ENCODE data around the gene SPG7. TPM values are rescaled to one million over a fixed set of nuclear protein-coding genes. Genes with fewer than 3 reads are reported as not detected.
"Not testable (repeated sequence)": the region's sequence is repeated elsewhere in the genome, so short reads cannot be mapped to it uniquely, and the experiment has no call there.

SPG7 gene
- polyA plus RNA-seq, 1 experiment = 50.1 TPM

- no peak overlapping the region for H3K4me3 ChIP-seq (ENCODE audit: low read depth, low read length)
- H3K27ac ChIP-seq (ENCODE audit: low read depth, low read length) = no peak overlapping the region
- no peak for DNase-seq (ENCODE audit: low read depth, low spot score)
- ChIA-PET CTCF (no interaction called here), POLR2A (no interaction called here)
- H3K9me3 ChIP-seq (ENCODE audit: control insufficient read depth, insufficient read depth, low read length) = no peaks in the 10 kb centered on the region; the same call in 1 of the 2 replicates
- no peaks in the 10 kb centered on the region for H3K27me3 ChIP-seq (ENCODE audit: control insufficient read depth, insufficient read depth, low read length)
- no peak for TF ChIP-seq CTCF (IDR thresholded peaks at IDR 0.05; ENCODE audit: low read depth, low read length)
Measured at GRCh38 chr16:89567656-89568594, 59.7 kb downstream of the SPG7 start.

- Histone ChIP-seq H3K27ac (ENCODE audit: low read depth, low read length) (no peak overlapping the region), H3K9me3 (ENCODE audit: control insufficient read depth, insufficient read depth, low read length) (no peaks in the 10 kb centered on the region; the same call in 1 of the 2 replicates), H3K4me3 (ENCODE audit: low read depth, low read length) (no peak overlapping the region), H3K27me3 (ENCODE audit: control insufficient read depth, insufficient read depth, low read length) (no peaks in the 10 kb centered on the region)
- ChIA-PET CTCF (no interaction called here), POLR2A (interaction anchor here (0.7 kb wide), 1 partner anchor 77 kb away, joined by 4 read pairs; no protein-coding TSS in a partner anchor)
- TF ChIP-seq CTCF (IDR thresholded peaks at IDR 0.05; ENCODE audit: low read depth, low read length) = no peak
- DNase-seq (ENCODE audit: low read depth, low spot score) = no peak
Measured at GRCh38 chr16:89569506-89570341, 61.5 kb downstream of the SPG7 start.

GRCh38 chr16:89570342-89570923, 62.2 kb downstream of the SPG7 start:
- POLR2A ChIA-PET = no interaction called here
- no peak for DNase-seq (ENCODE audit: low read depth, low spot score)
- H3K9me3 ChIP-seq (ENCODE audit: control insufficient read depth, insufficient read depth, low read length) = no peaks in the 10 kb centered on the region; the same call in 1 of the 2 replicates
- no peak for TF ChIP-seq CTCF (IDR thresholded peaks at IDR 0.05; ENCODE audit: low read depth, low read length)
- no peaks in the 10 kb centered on the region for H3K27me3 ChIP-seq (ENCODE audit: control insufficient read depth, insufficient read depth, low read length)
- no peak overlapping the region for H3K4me3 ChIP-seq (ENCODE audit: low read depth, low read length)
- no peak overlapping the region for H3K27ac ChIP-seq (ENCODE audit: low read depth, low read length)
- CTCF ChIA-PET = no interaction called here

GRCh38 chr16:89570983-89571598, 62.9 kb downstream of the SPG7 start:
- CTCF ChIA-PET; DNase-seq (ENCODE audit: low read depth, low spot score); H3K27me3 ChIP-seq (ENCODE audit: control insufficient read depth, insufficient read depth, low read length); H3K27ac ChIP-seq (ENCODE audit: low read depth, low read length); POLR2A ChIA-PET; H3K9me3 ChIP-seq (ENCODE audit: control insufficient read depth, insufficient read depth, low read length); H3K4me3 ChIP-seq (ENCODE audit: low read depth, low read length): not testable (repeated sequence)

- H3K27me3 ChIP-seq (ENCODE audit: control insufficient read depth, insufficient read depth, low read length) = no peaks in the 10 kb centered on the region
- no peak for TF ChIP-seq CTCF (IDR thresholded peaks at IDR 0.05; ENCODE audit: low read depth, low read length)
- no peak for DNase-seq (ENCODE audit: low read depth, low spot score)
- H3K4me3 ChIP-seq (ENCODE audit: low read depth, low read length) = no peak overlapping the region
- ChIA-PET POLR2A (no interaction called here), CTCF (no interaction called here)
- peak overlapping the region; percentile 31 for H3K27ac ChIP-seq (ENCODE audit: low read depth, low read length)
- H3K9me3 ChIP-seq (ENCODE audit: control insufficient read depth, insufficient read depth, low read length) = no peaks in the 10 kb centered on the region; the same call in 1 of the 2 replicates
Measured at GRCh38 chr16:89571636-89572035, 63.4 kb downstream of the SPG7 start.
